GM12878 (cell line): ENCODE results near the gene BNIP2. TPM values are rescaled to one million over a fixed set of nuclear protein-coding genes. Genes with fewer than 3 reads are reported as not detected.
"Not testable (repeated sequence)": the region's sequence is repeated elsewhere in the genome, so short reads cannot be mapped to it uniquely, and the experiment has no call there.

Source experiments
- ATAC-seq: fragments of 200-7000 bp; cut with Tn5 transposase; 3 replicates; pipeline ENCODE4 v1.9.1; 2020; ENCODE audit warnings: mild to moderate bottlenecking, moderate library complexity
- BruUV-seq: library from RNA; stranded (reverse); fragments of 400-500 nt; replicated peaks from 2 replicates; lab custom pipeline; 2021; lab: Mats Ljungman, UMichigan
- CTCF ChIA-PET: fragments of 300-600 bp; sonication (Branson Sonifier 250); formaldehyde crosslinking; extraction: SDS; loops from one replicate; lab custom pipeline; 2021; ENCODE audit warnings: inconsistent platforms; lab: Yijun Ruan, JAX
- POLR2A ChIA-PET: fragments of 350-600 bp; formaldehyde crosslinking; extraction: SDS; loops from one replicate; lab custom pipeline; 2021; ENCODE audit warnings: inconsistent platforms; lab: Charles Lee
- RAD21 ChIA-PET: fragments of 300-600 bp; sonication (Branson Sonifier 250); formaldehyde crosslinking; loops from one replicate; lab custom pipeline; 2023; ENCODE audit warnings: antibody characterized with exemption; ENCODE audit not compliant: unreplicated experiment; lab: Charles Lee
- SMC1A ChIA-PET: fragments of 300-600 bp; sonication (Branson Sonifier 250); formaldehyde crosslinking; loops from one replicate; lab custom pipeline; 2023; ENCODE audit not compliant: unreplicated experiment, uncharacterized antibody; lab: Charles Lee
- DNase-seq: peaks from one replicate; pipeline ENCODE4 v3.0.0-alpha.2; 2011; ENCODE audit warnings: low read depth, low spot score
- FAIRE-seq: peaks from 3 replicates; lab custom pipeline; 2011; peaks lifted over from hg19 to GRCh38; lab: Jason Lieb, UNC
- H2AFZ ChIP-seq: 2 replicates; pipeline ENCODE4 v1.6.0; 2011; ENCODE audit warnings: low read depth, low read length, control low read depth; ENCODE audit not compliant: control insufficient read depth
- H3K27ac ChIP-seq: 2 replicates; pipeline ENCODE4 v1.5.1; 2011; ENCODE audit warnings: control low read depth; ENCODE audit not compliant: control insufficient read depth, insufficient read depth
- H3K27me3 ChIP-seq, 2 experiments: replicated peaks in 1 of 2; 2 replicates each; pipeline versions ENCODE4 v1.6.0 to v1.6.1; 2011; ENCODE audit warnings: low read length in 1 of 2; ENCODE audit not compliant: control insufficient read depth in 2 of 2, insufficient read depth in 2 of 2
- H3K36me3 ChIP-seq, 2 experiments: 2 replicates each; pipeline ENCODE4 v1.5.1; 2011; ENCODE audit warnings: low read length in 1 of 2; ENCODE audit not compliant: control insufficient read depth in 2 of 2, insufficient read depth in 2 of 2
- H3K4me1 ChIP-seq: 2 replicates; pipeline ENCODE4 v1.6.1; 2011; ENCODE audit warnings: mild to moderate bottlenecking, low read length, moderate library complexity, mixed read lengths; ENCODE audit not compliant: control insufficient read depth, insufficient read depth
- H3K4me2 ChIP-seq: 2 replicates; pipeline ENCODE4 v1.6.0; 2011; ENCODE audit warnings: control low read depth; ENCODE audit not compliant: control insufficient read depth, insufficient read depth
- H3K4me3 ChIP-seq: fragments of 200-600 bp; sonication (generic); 2 replicates; pipeline ENCODE4 v1.5.1; 2016
- H3K79me2 ChIP-seq: 2 replicates; pipeline ENCODE4 v1.6.0; 2011; ENCODE audit warnings: low read length; ENCODE audit not compliant: control insufficient read depth, insufficient read depth
- H3K9ac ChIP-seq: 2 replicates; pipeline ENCODE4 v1.8.0; 2011; ENCODE audit warnings: low read length, control low read depth, mixed read lengths; ENCODE audit not compliant: control insufficient read depth, insufficient read depth
- H3K9me3 ChIP-seq: replicated peaks from 3 replicates; pipeline ENCODE4 v1.5.1; 2011; ENCODE audit warnings: mild to moderate bottlenecking, low read length; ENCODE audit not compliant: control insufficient read depth, insufficient read depth
- H4K20me1 ChIP-seq: 2 replicates; pipeline ENCODE4 v1.6.0; 2011; ENCODE audit not compliant: control insufficient read depth, insufficient read depth
- SMAD1 ChIP-seq: fragments of 450-650 bp; IDR thresholded peaks from 2 replicates; pipeline ENCODE4 v1.6.1; 2018; ENCODE audit warnings: mild to moderate bottlenecking, low read depth; ENCODE audit not compliant: partially characterized antibody
- WGBS: methylation state at CpG from one replicate; pipeline ENCODE4 v1.1.6; 2016; ENCODE audit warnings: low lambda C conversion rate; ENCODE audit not compliant: insufficient replicate concordance, insufficient coverage; ENCODE audit errors: missing lambda C conversion rate; 5-methylcytosine and 5-hydroxymethylcytosine counted together
- in situ Hi-C: fragments of 300-500 bp; cut with MboI; formaldehyde crosslinking; loops from 9 replicates; pipeline ENCODE4 v1.14.3; 2018; ENCODE audit warnings: mixed read lengths
- intact Hi-C: fragments of 100-400 bp; cut with micrococcal nuclease; formaldehyde crosslinking; loops from one replicate; pipeline ENCODE4 v1.14.2; 2022; ENCODE audit not compliant: unreplicated experiment
- polyA plus RNA-seq, 11 experiments: library from polyadenylated mRNA; depleted of rRNA in 4 of 11; unstranded in 6 of 11; stranded (reverse) in 5 of 11; fragments of >200 nt; fragmentation: Nextera tagmentation in 4 of 11; fragmentation: Illumina TruSeq in 1 of 11; extraction: Ambion mirVana in 4 of 11; extraction: Trizol in 1 of 11; gene quantifications; 1 replicate in 1 of 11; 2 replicates in 10 of 11; pipeline versions ENCODE4 v1.2.1 to v1.2.3, GENCODE V29; 2011 to 2016; ENCODE audit warnings: inconsistent platforms in 2 of 11, missing spikeins in 2 of 11, low read depth in 1 of 11
- total RNA-seq, 4 experiments: library from RNA; depleted of rRNA in 3 of 4; stranded (reverse); fragments of >200 nt in 3 of 4; fragmentation: Illumina TruSeq in 1 of 4; extraction: Trizol in 1 of 4; gene quantifications; 2 replicates each; pipeline versions ENCODE4 v1.2.1 to v1.2.3, GENCODE V29; 2013 to 2021
- TF ChIP-seq, protein P1 (sequence below): fragments of 450-650 bp; IDR thresholded peaks from 2 replicates; pipeline ENCODE4 v1.6.1; 2017; ENCODE audit warnings: antibody characterized with exemption, mild to moderate bottlenecking, moderate library complexity

BNIP2 gene
- total and polyA plus RNA-seq, 10 of the 15 experiments (the other 5 are each of a cell fraction or from before 2014, with no cell fraction given): 29.9 to 122 (median 67.7) TPM

DNA sequence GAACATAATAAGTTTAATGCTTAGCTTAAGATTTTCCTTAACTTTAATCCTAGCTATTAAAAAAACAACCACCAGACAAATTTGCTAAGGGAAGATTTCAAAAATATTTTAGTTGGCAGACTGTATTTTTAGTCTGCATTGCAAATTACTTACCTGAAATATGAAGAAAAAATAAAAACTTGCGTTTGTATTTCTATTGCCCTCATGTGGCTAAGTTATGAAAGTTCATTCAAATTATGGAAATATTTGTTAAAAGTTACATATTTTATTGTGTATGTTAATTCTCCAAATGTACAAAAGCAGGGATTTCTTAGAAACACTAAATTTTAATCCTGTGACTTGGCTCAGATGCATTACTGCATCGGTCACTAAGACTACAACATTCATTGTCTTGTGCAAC lies 46.8 kb downstream of the BNIP2 start:
- Histone ChIP-seq H3K4me1 (no peaks in the 10 kb centered on the region), H3K4me3 (no peak overlapping the region), H2AFZ (no peak overlapping the region), H3K79me2 (no peaks in the 10 kb centered on the region), H3K27ac (no peak overlapping the region), H4K20me1 (no peaks in the 10 kb centered on the region), H3K9ac (no peak overlapping the region), H3K4me2 (no peak overlapping the region), H3K36me3 (peaks cover 1 to 26% of the 10 kb centered on the region in 2 experiments), H3K9me3 (no peaks in the 10 kb centered on the region), H3K27me3 (no peaks in the 10 kb centered on the region)
- WGBS: 100% methylated on average over 2 of the region's 2 CpGs
- ChIA-PET CTCF (interaction anchor here (0.8 to 10.5 kb wide), 6 partner anchors 10 to 127 kb away, joined by 3 to 71 read pairs (median 4); partner anchors contain the start of gene GTF2A2), SMC1A (interaction anchor here (0.7 to 1.8 kb wide), 2 partner anchors 109 to 113 kb away, joined by 4 to 10 read pairs; no protein-coding TSS in a partner anchor), RAD21 (interaction anchor here (0.9 kb wide), 1 partner anchor 109 kb away, joined by 3 read pairs; no protein-coding TSS in a partner anchor), POLR2A (no interaction called here)
- in situ Hi-C loops (no loop called here), intact Hi-C loops (no loop called here)
- no TSS peak for BruUV-seq
- TF ChIP-seq, protein P1, sequence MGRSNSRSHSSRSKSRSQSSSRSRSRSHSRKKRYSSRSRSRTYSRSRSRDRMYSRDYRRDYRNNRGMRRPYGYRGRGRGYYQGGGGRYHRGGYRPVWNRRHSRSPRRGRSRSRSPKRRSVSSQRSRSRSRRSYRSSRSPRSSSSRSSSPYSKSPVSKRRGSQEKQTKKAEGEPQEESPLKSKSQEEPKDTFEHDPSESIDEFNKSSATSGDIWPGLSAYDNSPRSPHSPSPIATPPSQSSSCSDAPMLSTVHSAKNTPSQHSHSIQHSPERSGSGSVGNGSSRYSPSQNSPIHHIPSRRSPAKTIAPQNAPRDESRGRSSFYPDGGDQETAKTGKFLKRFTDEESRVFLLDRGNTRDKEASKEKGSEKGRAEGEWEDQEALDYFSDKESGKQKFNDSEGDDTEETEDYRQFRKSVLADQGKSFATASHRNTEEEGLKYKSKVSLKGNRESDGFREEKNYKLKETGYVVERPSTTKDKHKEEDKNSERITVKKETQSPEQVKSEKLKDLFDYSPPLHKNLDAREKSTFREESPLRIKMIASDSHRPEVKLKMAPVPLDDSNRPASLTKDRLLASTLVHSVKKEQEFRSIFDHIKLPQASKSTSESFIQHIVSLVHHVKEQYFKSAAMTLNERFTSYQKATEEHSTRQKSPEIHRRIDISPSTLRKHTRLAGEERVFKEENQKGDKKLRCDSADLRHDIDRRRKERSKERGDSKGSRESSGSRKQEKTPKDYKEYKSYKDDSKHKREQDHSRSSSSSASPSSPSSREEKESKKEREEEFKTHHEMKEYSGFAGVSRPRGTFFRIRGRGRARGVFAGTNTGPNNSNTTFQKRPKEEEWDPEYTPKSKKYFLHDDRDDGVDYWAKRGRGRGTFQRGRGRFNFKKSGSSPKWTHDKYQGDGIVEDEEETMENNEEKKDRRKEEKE: no peak
- no peak for TF ChIP-seq SMAD1
- FAIRE-seq: no peak
- DNase-seq: no peak
- no peak for ATAC-seq

DNA sequence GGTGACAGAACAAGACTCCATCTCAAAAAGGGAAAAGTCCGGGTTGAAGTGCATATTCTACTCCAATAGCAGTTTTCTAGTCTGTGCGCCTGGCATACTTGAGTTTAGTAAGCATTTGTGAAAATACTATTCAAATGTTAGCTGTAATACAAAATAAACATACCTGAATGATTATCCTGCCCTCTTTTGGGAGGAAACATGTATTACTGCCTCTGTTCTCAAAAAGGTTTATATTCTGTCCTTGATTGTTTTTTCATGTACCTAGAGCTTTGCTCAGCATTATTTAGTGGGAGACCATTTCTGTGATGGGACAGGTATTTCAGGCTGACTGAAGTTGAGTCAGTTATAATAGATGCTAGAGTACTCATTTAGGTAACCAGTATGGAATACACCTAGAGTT lies 51.6 kb downstream of the BNIP2 start:
- H2AFZ ChIP-seq, H3K4me2 ChIP-seq, H3K9me3 ChIP-seq, BruUV-seq, H3K4me3 ChIP-seq, SMC1A ChIA-PET, H3K9ac ChIP-seq, in situ Hi-C loops, H3K27me3 ChIP-seq, H3K27ac ChIP-seq, ATAC-seq, H3K4me1 ChIP-seq, DNase-seq, POLR2A ChIA-PET, intact Hi-C loops, H4K20me1 ChIP-seq, H3K79me2 ChIP-seq, H3K36me3 ChIP-seq: not testable (repeated sequence)
- WGBS: 100% methylated on average over 2 of the region's 2 CpGs
- FAIRE-seq: peak; percentile 44
- ChIA-PET RAD21 (interaction anchor here (1.5 kb wide), 1 partner anchor 105 kb away, joined by 4 read pairs; no protein-coding TSS in a partner anchor), CTCF (interaction anchor here (10.5 kb wide), 1 partner anchor 105 kb away, joined by 71 read pairs; no protein-coding TSS in a partner anchor)
